H1 (cell line): ENCODE measurements around the gene HACD4. TPM values are rescaled to one million over a fixed set of nuclear protein-coding genes. Genes with fewer than 3 reads are reported as not detected.

ENCODE experiments used
- CTCF ChIA-PET: fragments of 300-600 bp; sonication (Branson Sonifier 250); formaldehyde crosslinking; loops from one replicate; lab custom pipeline; 2021; ENCODE audit not compliant: partially characterized antibody; lab: Charles Lee
- POLR2A ChIA-PET: fragments of 300-600 bp; sonication (Branson Sonifier 250); formaldehyde crosslinking; loops from one replicate; lab custom pipeline; 2021; ENCODE audit warnings: inconsistent platforms; ENCODE audit not compliant: partially characterized antibody; lab: Charles Lee
- DNase-seq, 2 experiments: peaks; one replicate each; pipeline versions ENCODE4 v3.0.0 to v3.0.0-alpha.2; 2010 to 2022; ENCODE audit warnings: low spot score in 2 of 2, low read depth in 1 of 2, mixed read lengths in 1 of 2
- FAIRE-seq: peaks from 2 replicates; lab custom pipeline; 2011; peaks lifted over from hg19 to GRCh38; lab: Jason Lieb, UNC
- H2AFZ ChIP-seq: 2 replicates; pipeline ENCODE4 v1.8.1; 2012; ENCODE audit warnings: low read length, inconsistent platforms
- H2AK5ac ChIP-seq: 2 replicates; pipeline ENCODE4 v1.6.1; 2013; ENCODE audit warnings: low read depth, low read length
- H2BK120ac ChIP-seq: replicated peaks from 2 replicates; pipeline ENCODE3; 2013; ENCODE audit warnings: low read depth, low read length, inconsistent platforms
- H2BK12ac ChIP-seq: 2 replicates; pipeline ENCODE4 v1.6.1; 2013; ENCODE audit warnings: low read depth, low read length
- H2BK15ac ChIP-seq: 2 replicates; pipeline ENCODE4 v1.6.1; 2013; ENCODE audit warnings: low read length
- H2BK20ac ChIP-seq: 2 replicates; pipeline ENCODE4 v1.6.1; 2013; ENCODE audit warnings: low read length
- H2BK5ac ChIP-seq: 2 replicates; pipeline ENCODE4 v1.6.1; 2013; ENCODE audit warnings: low read depth, low read length
- H3K14ac ChIP-seq: 2 replicates; pipeline ENCODE4 v1.6.1; 2013; ENCODE audit warnings: inconsistent platforms; ENCODE audit not compliant: insufficient read length
- H3K18ac ChIP-seq: 2 replicates; pipeline ENCODE4 v1.6.1; 2013; ENCODE audit warnings: low read length; ENCODE audit errors: extremely low read depth
- H3K23ac ChIP-seq: 2 replicates; pipeline ENCODE4 v1.6.1; 2013; ENCODE audit warnings: inconsistent platforms; ENCODE audit not compliant: insufficient read length
- H3K23me2 ChIP-seq: 2 replicates; pipeline ENCODE4 v1.6.1; 2013; ENCODE audit warnings: low read depth, low read length
- H3K27ac ChIP-seq: 2 replicates; pipeline ENCODE4 v1.6.1; 2011; ENCODE audit warnings: low read depth, low read length, inconsistent platforms
- H3K27me3 ChIP-seq, 4 experiments: replicated peaks in 1 of 4; 1 replicate in 1 of 4; 2 replicates in 3 of 4; pipeline versions ENCODE4 v1.6.1 to v1.8.1; 2011 to 2013; ENCODE audit warnings: low read length in 3 of 4, mild to moderate bottlenecking in 3 of 4, inconsistent platforms in 2 of 4, mixed read lengths in 2 of 4, moderate library complexity in 1 of 4; ENCODE audit not compliant: control insufficient read depth in 3 of 4, insufficient read depth in 3 of 4; ENCODE audit errors: extremely low read depth in 1 of 4
- H3K36me3 ChIP-seq, 4 experiments: 2 replicates each; pipeline versions ENCODE4 v1.6.1 to v1.8.1; 2011 to 2013; ENCODE audit warnings: mild to moderate bottlenecking in 4 of 4, low read length in 3 of 4, moderate library complexity in 2 of 4, control low read depth in 1 of 4, inconsistent platforms in 1 of 4; ENCODE audit not compliant: insufficient read depth in 4 of 4, control insufficient read depth in 2 of 4
- H3K4ac ChIP-seq: replicated peaks from 2 replicates; pipeline ENCODE3; 2013; ENCODE audit warnings: low read length, low read depth, mixed read lengths, inconsistent platforms; ENCODE audit not compliant: insufficient read length
- H3K4me1 ChIP-seq, 4 experiments: replicated peaks in 1 of 4; 1 replicate in 1 of 4; 2 replicates in 3 of 4; pipeline versions ENCODE4 v1.6.1 to v1.8.1; 2011 to 2013; ENCODE audit warnings: low read length in 3 of 4, inconsistent platforms in 2 of 4, mixed read lengths in 1 of 4; ENCODE audit not compliant: insufficient read depth in 4 of 4, control insufficient read depth in 3 of 4
- H3K4me2 ChIP-seq, 2 experiments: 2 replicates each; pipeline versions ENCODE4 v1.6.1 to v1.8.1; 2011 to 2013; ENCODE audit warnings: low read depth in 2 of 2, low read length in 2 of 2, control low read depth in 1 of 2, inconsistent platforms in 1 of 2, mild to moderate bottlenecking in 1 of 2; ENCODE audit not compliant: insufficient read depth in 1 of 2
- H3K4me3 ChIP-seq, 4 experiments: fragments of 200-600, 300-600 bp in 1 of 4; sonication (generic), shearing (Covaris generic), sonication (Bioruptor Twin) in 1 of 4; 2 replicates each; pipeline versions ENCODE4 v1.5.1 to v1.8.1; 2011 to 2016; ENCODE audit warnings: low read length in 4 of 4, low read depth in 3 of 4, control low read depth in 2 of 4, inconsistent platforms in 2 of 4, mild to moderate bottlenecking in 2 of 4, mixed read lengths in 1 of 4, moderate library complexity in 1 of 4; ENCODE audit not compliant: insufficient read depth in 2 of 4; ENCODE audit errors: extremely low read depth in 1 of 4
- H3K56ac ChIP-seq: replicated peaks from 2 replicates; pipeline ENCODE3; 2013; ENCODE audit warnings: low read depth, mild to moderate bottlenecking, mixed read lengths, low read length, inconsistent platforms; ENCODE audit not compliant: insufficient read length
- H3K79me1 ChIP-seq: 2 replicates; pipeline ENCODE4 v1.6.1; 2013; ENCODE audit warnings: low read depth, low read length, control low read depth
- H3K79me2 ChIP-seq, 2 experiments: 2 replicates each; pipeline versions ENCODE4 v1.6.1 to v1.8.1; 2012 to 2013; ENCODE audit warnings: low read length in 2 of 2, mild to moderate bottlenecking in 2 of 2, inconsistent platforms in 1 of 2; ENCODE audit not compliant: insufficient read depth in 2 of 2, control insufficient read depth in 1 of 2
- H3K9ac ChIP-seq, 4 experiments: replicated peaks in 1 of 4; 1 replicate in 1 of 4; 2 replicates in 3 of 4; pipeline versions ENCODE4 v1.6.1 to v1.8.1; 2011 to 2013; ENCODE audit warnings: low read depth in 3 of 4, low read length in 3 of 4, control low read depth in 2 of 4, mild to moderate bottlenecking in 2 of 4, moderate library complexity in 2 of 4, inconsistent platforms in 1 of 4; ENCODE audit errors: extremely low read depth in 1 of 4
- H3K9me3 ChIP-seq, 2 experiments: 2 replicates each; pipeline versions ENCODE4 v1.6.1 to v1.8.1; 2012 to 2013; ENCODE audit warnings: mild to moderate bottlenecking in 2 of 2, moderate library complexity in 2 of 2, control low read depth in 1 of 2, inconsistent platforms in 1 of 2, low read depth in 1 of 2, low read length in 1 of 2, mixed read lengths in 1 of 2; ENCODE audit not compliant: insufficient read depth in 2 of 2
- H4K20me1 ChIP-seq, 2 experiments: replicated peaks in 1 of 2; 2 replicates each; pipeline versions ENCODE3 to v1.8.1; 2011 to 2013; ENCODE audit warnings: inconsistent platforms in 2 of 2, low read length in 2 of 2, mild to moderate bottlenecking in 1 of 2; ENCODE audit not compliant: insufficient read depth in 2 of 2, control insufficient read depth in 1 of 2
- H4K5ac ChIP-seq: 2 replicates; pipeline ENCODE4 v1.6.1; 2013; ENCODE audit warnings: low read length, low read depth, mixed read lengths, inconsistent platforms; ENCODE audit not compliant: insufficient read length
- H4K8ac ChIP-seq: 2 replicates; pipeline ENCODE4 v1.8.0; 2013; ENCODE audit warnings: mild to moderate bottlenecking, moderate library complexity, low read length, inconsistent platforms; ENCODE audit not compliant: insufficient read depth; ENCODE audit errors: extremely low read depth
- H4K91ac ChIP-seq: replicated peaks from 2 replicates; pipeline ENCODE3; 2013; ENCODE audit warnings: low read length, mixed read lengths, inconsistent platforms; ENCODE audit not compliant: insufficient read length
- ASH2L ChIP-seq: fragments of 200-600, 300-600 bp; sonication (generic); IDR thresholded peaks from one replicate; pipeline ENCODE4 v1.7.1; 2017; ENCODE audit warnings: low read length
- CEBPB ChIP-seq: IDR thresholded peaks from 2 replicates; pipeline ENCODE4 v1.6.1; 2012; ENCODE audit warnings: low read depth, low read length
- CHD2 ChIP-seq: IDR thresholded peaks from 2 replicates; pipeline ENCODE4 v1.6.1; 2012; ENCODE audit warnings: low read length, improper control_type of control experiment
- CTCF ChIP-seq, 3 experiments: IDR thresholded peaks; 1 replicate in 2 of 3; 2 replicates in 1 of 3; pipeline versions ENCODE4 v1.5.1 to v1.6.1; 2011; ENCODE audit warnings: low read length in 3 of 3, mild to moderate bottlenecking in 3 of 3, inconsistent platforms in 2 of 3, low read depth in 1 of 3, moderate library complexity in 1 of 3; ENCODE audit not compliant: insufficient read depth in 1 of 3; ENCODE audit errors: control extremely low read depth in 1 of 3
- MAX ChIP-seq: IDR thresholded peaks from 2 replicates; pipeline ENCODE4 v1.6.1; 2012; ENCODE audit warnings: inconsistent platforms
- SUZ12 ChIP-seq: fragments of 200-600 bp; sonication (generic); IDR thresholded peaks from 2 replicates; pipeline ENCODE4 v1.6.1; 2012; ENCODE audit warnings: mild to moderate bottlenecking, inconsistent platforms, low read length, moderate library complexity, mixed read lengths
- TCF12 ChIP-seq: IDR thresholded peaks from 2 replicates; pipeline ENCODE4 v1.6.1; 2011; ENCODE audit warnings: low read depth, mild to moderate bottlenecking, low read length
- WGBS, 2 experiments: shearing (Covaris generic) in 1 of 2; methylation state at CpG; one replicate each; pipeline versions ENCODE4 v1.1.6 to v1.1.7; 2013 to 2015; ENCODE audit warnings: low lambda C conversion rate in 2 of 2, mixed read lengths in 2 of 2, inconsistent platforms in 1 of 2, low coverage in 1 of 2, missing lambda C conversion rate in 1 of 2; ENCODE audit not compliant: insufficient replicate concordance in 2 of 2, insufficient coverage in 1 of 2, insufficient read length in 1 of 2; ENCODE audit errors: extremely low coverage in 1 of 2, missing lambda C conversion rate in 1 of 2; 5-methylcytosine and 5-hydroxymethylcytosine counted together
- polyA plus RNA-seq, 7 experiments: library from polyadenylated mRNA; depleted of rRNA in 3 of 7; stranded (reverse) in 5 of 7; unstranded in 2 of 7; fragments of >200 nt in 5 of 7; fragments of 200-250 nt in 2 of 7; gene quantifications; 1 replicate in 5 of 7; 2 replicates in 1 of 7; 4 replicates in 1 of 7; pipeline versions ENCODE4 v1.2.1 to v1.2.3, GENCODE V29; 2011 to 2013; ENCODE audit warnings: missing spikeins in 2 of 7, mixed read lengths in 2 of 7
- total RNA-seq: library from RNA; stranded (reverse); fragmentation: NEBNext Ultra II Directional; extraction: Animal tissue kit (Norgen Biotek cat#: 25700); gene quantifications from 2 replicates; pipeline ENCODE4 v1.2.1, GENCODE V29; 2021

Gene HACD4
- total and polyA plus RNA-seq, 2 of the 8 experiments (the other 6 are each of a cell fraction or from before 2014, with no cell fraction given) = 0.65 to 0.86 TPM

- Histone ChIP-seq H4K91ac (no peak overlapping the region), H3K4me2 (no peak overlapping the region), H3K79me2 (no peaks in the 10 kb centered on the region), H2AK5ac (no peak overlapping the region), H3K23ac (no peak overlapping the region), H3K36me3 (no peaks in the 10 kb centered on the region), H4K8ac (no peak overlapping the region), H4K5ac (no peak overlapping the region), H3K9ac (no peak overlapping the region), H3K27me3 (no peaks in the 10 kb centered on the region), H3K79me1 (no peaks in the 10 kb centered on the region), H2BK5ac (no peak overlapping the region), H3K56ac (no peak overlapping the region), H3K4ac (no peak overlapping the region), H3K18ac (no peak overlapping the region), H2BK12ac (no peak overlapping the region), H2BK15ac (no peak overlapping the region), H3K14ac (no peak overlapping the region), H4K20me1 (peaks cover 0 to 2% of the 10 kb centered on the region in 2 experiments), H3K9me3 (no peaks in the 10 kb centered on the region), H3K4me1 (no peaks in the 10 kb centered on the region), H3K4me3 (no peak overlapping the region), H2BK120ac (no peak overlapping the region), H3K27ac (no peak overlapping the region), H3K23me2 (no peaks in the 10 kb centered on the region), H2AFZ (no peak overlapping the region), H2BK20ac (no peak overlapping the region)
- ChIA-PET CTCF (interaction anchor here (0.8 kb wide), 1 partner anchor 112 kb away, joined by 3 read pairs; no protein-coding TSS in a partner anchor), POLR2A (no interaction called here)
- TF ChIP-seq MAX = no peak
- TF ChIP-seq CHD2 = no peak
- TF ChIP-seq CTCF (IDR thresholded peaks at IDR 0.05; ENCODE audit: control extremely low read depth in 1 of 3, insufficient read depth in 1 of 3, low read depth in 1 of 3, low read length in 3 of 3) = no peak
- TF ChIP-seq ASH2L = no peak
- TF ChIP-seq CEBPB = no peak
- TF ChIP-seq TCF12 = no peak
- TF ChIP-seq SUZ12 = no peak
- WGBS, 2 experiments = 90% methylated on average over 4 of the region's 4 CpGs; no CpG with 5 or more reads in 1 of the 2 experiments
- FAIRE-seq = no peak
- DNase-seq = no peak
Observed at GRCh38 chr9:20962536-20963225, 68.8 kb downstream of the HACD4 start.
